ENCODE results near the gene SIGLEC14.

DNA sequence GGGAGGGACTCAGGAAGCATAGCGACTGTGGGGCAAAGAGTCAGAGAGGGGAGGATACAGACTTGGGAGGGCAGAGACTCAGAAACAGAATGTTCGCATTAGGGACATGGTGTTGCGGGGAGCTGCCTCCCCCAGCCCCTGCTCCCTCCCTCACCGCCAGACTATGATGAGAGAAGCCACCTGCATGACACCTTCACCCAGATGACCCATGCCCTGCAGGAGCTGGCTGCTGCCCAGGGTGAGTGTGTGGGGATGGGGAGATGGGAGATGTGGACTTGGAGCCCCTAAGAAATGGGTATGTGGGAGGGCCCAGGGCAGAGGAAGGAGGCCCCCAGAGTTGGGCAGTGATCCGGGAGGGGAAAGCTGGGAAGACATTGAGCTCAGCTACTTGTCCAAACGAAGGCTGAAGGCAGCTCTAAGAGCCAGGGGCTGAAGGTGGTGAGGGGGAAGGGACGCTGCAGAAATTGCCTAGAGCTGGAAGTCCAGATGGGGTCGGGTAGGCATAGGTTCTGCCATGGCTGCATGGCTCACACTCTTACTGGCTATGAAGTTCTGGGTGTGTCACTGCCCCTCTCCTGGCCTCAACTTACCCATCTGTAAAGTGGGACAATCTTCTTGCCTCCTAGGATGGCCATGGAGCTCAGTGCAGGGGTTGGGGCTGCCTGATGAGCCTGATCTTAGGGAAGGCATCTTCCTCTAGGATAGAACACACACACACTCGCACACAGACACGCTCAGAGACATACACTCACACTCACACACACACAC lies 47.9 kb upstream of the SIGLEC14 start:
- TF ChIP-seq, protein P1, sequence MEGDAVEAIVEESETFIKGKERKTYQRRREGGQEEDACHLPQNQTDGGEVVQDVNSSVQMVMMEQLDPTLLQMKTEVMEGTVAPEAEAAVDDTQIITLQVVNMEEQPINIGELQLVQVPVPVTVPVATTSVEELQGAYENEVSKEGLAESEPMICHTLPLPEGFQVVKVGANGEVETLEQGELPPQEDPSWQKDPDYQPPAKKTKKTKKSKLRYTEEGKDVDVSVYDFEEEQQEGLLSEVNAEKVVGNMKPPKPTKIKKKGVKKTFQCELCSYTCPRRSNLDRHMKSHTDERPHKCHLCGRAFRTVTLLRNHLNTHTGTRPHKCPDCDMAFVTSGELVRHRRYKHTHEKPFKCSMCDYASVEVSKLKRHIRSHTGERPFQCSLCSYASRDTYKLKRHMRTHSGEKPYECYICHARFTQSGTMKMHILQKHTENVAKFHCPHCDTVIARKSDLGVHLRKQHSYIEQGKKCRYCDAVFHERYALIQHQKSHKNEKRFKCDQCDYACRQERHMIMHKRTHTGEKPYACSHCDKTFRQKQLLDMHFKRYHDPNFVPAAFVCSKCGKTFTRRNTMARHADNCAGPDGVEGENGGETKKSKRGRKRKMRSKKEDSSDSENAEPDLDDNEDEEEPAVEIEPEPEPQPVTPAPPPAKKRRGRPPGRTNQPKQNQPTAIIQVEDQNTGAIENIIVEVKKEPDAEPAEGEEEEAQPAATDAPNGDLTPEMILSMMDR (IDR thresholded peaks at IDR 0.05; ENCODE audit: low read length) = no peak
- no peak for TF ChIP-seq EZH2 (IDR thresholded peaks at IDR 0.05; ENCODE audit: borderline replicate concordance, low read length)
